HepG2 (cell line): ENCODE measurements around the gene LSM12. TPM values are rescaled to one million over a fixed set of nuclear protein-coding genes. Genes with fewer than 3 reads are reported as not detected.

Source experiments
- BHLHE40 ChIP-seq: IDR thresholded peaks from 2 replicates; pipeline ENCODE4 v1.6.1; 2011; ENCODE audit warnings: low read length, improper control_type of control experiment
- DR1 ChIP-seq: sonication (generic); formaldehyde crosslinking; IDR thresholded peaks from 2 replicates; pipeline ENCODE4 v1.8.0; 2021; ENCODE audit warnings: mild to moderate bottlenecking, missing genetic modification reagents, inconsistent platforms
- GFI1 ChIP-seq: sonication (generic); formaldehyde crosslinking; IDR thresholded peaks from 2 replicates; pipeline ENCODE4 v1.5.0; 2020; ENCODE audit warnings: missing genetic modification reagents, mild to moderate bottlenecking, borderline replicate concordance
- HMGXB3 ChIP-seq: sonication (generic); formaldehyde crosslinking; IDR thresholded peaks from 2 replicates; pipeline ENCODE4 v1.4.0; 2020; ENCODE audit warnings: missing genetic modification reagents, borderline replicate concordance
- LRRFIP1 ChIP-seq: sonication (generic); formaldehyde crosslinking; conservative IDR thresholded peaks from 2 replicates; pipeline ENCODE4 v1.4.0; 2020; ENCODE audit warnings: missing genetic modification reagents
- MED8 ChIP-seq: sonication (generic); formaldehyde crosslinking; IDR thresholded peaks from 2 replicates; pipeline ENCODE4 v1.8.1; 2023; ENCODE audit warnings: mild to moderate bottlenecking, missing genetic modification reagents; ENCODE audit not compliant: insufficient replicate concordance
- MZF1 ChIP-seq: sonication (generic); formaldehyde crosslinking; IDR thresholded peaks from 2 replicates; pipeline ENCODE4 v1.8.1; 2023; ENCODE audit warnings: mild to moderate bottlenecking, missing genetic modification reagents, borderline replicate concordance
- PHF8 ChIP-seq: sonication (generic); formaldehyde crosslinking; IDR thresholded peaks from 2 replicates; pipeline ENCODE4 v1.5.0; 2020; ENCODE audit warnings: missing genetic modification reagents
- PRDM10 ChIP-seq: sonication (generic); formaldehyde crosslinking; IDR thresholded peaks from 2 replicates; pipeline ENCODE4 v1.4.0; 2020; ENCODE audit warnings: low read depth, missing genetic modification reagents
- ZBTB8A ChIP-seq: sonication (generic); formaldehyde crosslinking; IDR thresholded peaks from 2 replicates; pipeline ENCODE4 v1.4.0; 2020; ENCODE audit warnings: mild to moderate bottlenecking, low read depth, missing genetic modification reagents, borderline replicate concordance
- ZNF546 ChIP-seq: sonication (generic); formaldehyde crosslinking; conservative IDR thresholded peaks from 2 replicates; pipeline ENCODE4 v1.8.1; 2023; ENCODE audit warnings: mild to moderate bottlenecking, missing genetic modification reagents
- ZNF567 ChIP-seq: sonication (generic); formaldehyde crosslinking; IDR thresholded peaks from 2 replicates; pipeline ENCODE4 v1.8.1; 2023; ENCODE audit warnings: mild to moderate bottlenecking, missing genetic modification reagents, borderline replicate concordance
- ZNF614 ChIP-seq: IDR thresholded peaks from 2 replicates; pipeline ENCODE4 v1.6.1; 2018; ENCODE audit warnings: missing biosample characterization, missing genetic modification reagents, inconsistent platforms, borderline replicate concordance
- ZNF770 ChIP-seq: sonication (generic); formaldehyde crosslinking; IDR thresholded peaks from 2 replicates; pipeline ENCODE4 v1.5.0; 2020; ENCODE audit warnings: mild to moderate bottlenecking, missing genetic modification reagents
- polyA plus RNA-seq, 8 experiments: library from polyadenylated mRNA; depleted of rRNA in 3 of 8; stranded (reverse) in 7 of 8; unstranded in 1 of 8; fragments of >200 nt; fragmentation: Illumina TruSeq in 4 of 8; extraction: Trizol in 4 of 8; gene quantifications; 2 replicates each; pipeline versions ENCODE4 v1.2.1 to v1.2.3, GENCODE V29; 2011 to 2016; ENCODE audit warnings: low read depth in 4 of 8, missing spikeins in 1 of 8, mixed read lengths in 1 of 8; ENCODE audit not compliant: insufficient read depth in 1 of 8
- total RNA-seq, 5 experiments: library from RNA; depleted of rRNA; stranded (reverse); fragments of >200 nt; fragmentation: Illumina TruSeq; extraction: Trizol; gene quantifications; 2 replicates each; pipeline ENCODE4 v1.2.3, GENCODE V29; 2016; ENCODE audit warnings: low read depth in 1 of 5

LSM12 gene
- total and polyA plus RNA-seq, 2 of the 13 experiments (the other 11 are each of a cell fraction or from before 2014, with no cell fraction given) = 52.8 to 55.7 TPM

GRCh38 chr17:44108440-44109311 lies 42.2 kb upstream of the LSM12 start (continued):
- TF ChIP-seq HMGXB3 (peak; percentile 13; the same call in 1 of the 2 replicates), BHLHE40 (no peak), LRRFIP1 (CRISPR knock-in tag) (no peak), PRDM10 (CRISPR knock-in tag) (peak; percentile 96), DR1 (CRISPR knock-in tag) (no peak), PHF8 (CRISPR knock-in tag) (peak; percentile 53; the same call in 1 of the 2 replicates), ZNF567 (CRISPR knock-in tag) (no peak), MED8 (CRISPR knock-in tag) (peak; percentile 53), ZNF614 (CRISPR knock-in tag) (peak; percentile 91; the same call in 1 of the 2 replicates), ZBTB8A (CRISPR knock-in tag) (no peak; the same call in 1 of the 2 replicates), ZNF770 (no peak), ZNF546 (CRISPR knock-in tag) (no peak; the same call in 1 of the 2 replicates), MZF1 (CRISPR knock-in tag) (no peak), GFI1 (CRISPR knock-in tag) (peak; percentile 36; the same call in 1 of the 2 replicates)
